RWPE1 (cell line): Measurements from ENCODE around the gene RAB6B.
A peak's percentile ranks its signal among the peaks of the same experiment; 100 is the strongest.

Experiments
- CTCF ChIA-PET: fragments of 350-600 bp; sonication (Branson Sonifier 250); formaldehyde crosslinking; extraction: SDS; loops from one replicate; lab custom pipeline; 2021; lab: Yijun Ruan, JAX
- POLR2A ChIA-PET: fragments of 400-600 bp; formaldehyde crosslinking; extraction: SDS; loops from one replicate; lab custom pipeline; 2020; ENCODE audit warnings: antibody characterized with exemption; ENCODE audit not compliant: low non-redundant PET; lab: Yijun Ruan, JAX
- DNase-seq: peaks from one replicate; pipeline ENCODE4 v3.0.0; 2012; ENCODE audit warnings: low spot score
- H3K27ac ChIP-seq: fragments of 450-650 bp; 2 replicates; pipeline ENCODE4 v1.5.1; 2017
- CTCF ChIP-seq: fragments of 450-650 bp; conservative IDR thresholded peaks from 2 replicates; pipeline ENCODE4 v1.5.1; 2017; ENCODE audit warnings: low read depth, mild to moderate bottlenecking

RAB6B gene

GRCh38 chr3:133940536-133940935 lies 44.9 kb upstream of the RAB6B start:
- no peak overlapping the region for H3K27ac ChIP-seq
- no peak for DNase-seq
- ChIA-PET CTCF (no interaction called here), POLR2A (no interaction called here)
- no peak for TF ChIP-seq CTCF

GRCh38 chr3:133939463-133939835 lies 43.8 kb upstream of the RAB6B start:
- DNase-seq, result no peak
- ChIA-PET POLR2A (no interaction called here), CTCF (interaction anchor here (0.7 to 1.0 kb wide), 2 partner anchors 9 to 19 kb away, joined by 3 to 9 read pairs; no protein-coding TSS in a partner anchor)
- peak overlapping the region; percentile 76 for H3K27ac ChIP-seq
- no peak for TF ChIP-seq CTCF

- POLR2A ChIA-PET, result no interaction called here
- H3K27ac ChIP-seq, result peak overlapping the region; percentile 76
- peak; percentile 46 for TF ChIP-seq CTCF
- DNase-seq, result peak; percentile 22
- CTCF ChIA-PET, result interaction anchor here (0.7 to 1.0 kb wide), 2 partner anchors 9 to 19 kb away, joined by 3 to 9 read pairs; no protein-coding TSS in a partner anchor
Observed at GRCh38 chr3:133938770-133939462, 43.2 kb upstream of the RAB6B start.

GRCh38 chr3:133937756-133938601 lies 42.3 kb upstream of the RAB6B start:
- no peak for DNase-seq
- H3K27ac ChIP-seq, result peak overlapping the region; percentile 76
- CTCF ChIA-PET, result no interaction called here
- TF ChIP-seq CTCF, result no peak
- POLR2A ChIA-PET, result interaction anchor here (0.6 kb wide), 1 partner anchor 258 kb away, joined by 3 read pairs; no protein-coding TSS in a partner anchor

GRCh38 chr3:133937061-133937686 lies 41.5 kb upstream of the RAB6B start:
- POLR2A ChIA-PET, result interaction anchor here (0.6 kb wide), 1 partner anchor 259 kb away, joined by 3 read pairs; no protein-coding TSS in a partner anchor
- no peak for TF ChIP-seq CTCF
- peak overlapping the region; percentile 76 for H3K27ac ChIP-seq
- CTCF ChIA-PET, result no interaction called here
- no peak for DNase-seq
